Daoy (cell line): ENCODE measurements around the gene ARL16. TPM values are rescaled to one million over a fixed set of nuclear protein-coding genes. Genes with fewer than 3 reads are reported as not detected.
"Not testable (repeated sequence)": the region's sequence is repeated elsewhere in the genome, so short reads cannot be mapped to it uniquely, and the experiment has no call there.

Source experiments
- DNase-seq: peaks from one replicate; pipeline ENCODE4 v3.0.0-alpha.2; 2015; ENCODE audit warnings: low read depth
- total RNA-seq: library from RNA; depleted of rRNA; stranded (reverse); fragments of >200 nt; shearing (Covaris generic); gene quantifications from 2 replicates; pipeline ENCODE4 v1.2.3, GENCODE V29; 2014

ARL16 gene
- total RNA-seq, 1 experiment from 2014 or later: 66.3 TPM

DNA sequence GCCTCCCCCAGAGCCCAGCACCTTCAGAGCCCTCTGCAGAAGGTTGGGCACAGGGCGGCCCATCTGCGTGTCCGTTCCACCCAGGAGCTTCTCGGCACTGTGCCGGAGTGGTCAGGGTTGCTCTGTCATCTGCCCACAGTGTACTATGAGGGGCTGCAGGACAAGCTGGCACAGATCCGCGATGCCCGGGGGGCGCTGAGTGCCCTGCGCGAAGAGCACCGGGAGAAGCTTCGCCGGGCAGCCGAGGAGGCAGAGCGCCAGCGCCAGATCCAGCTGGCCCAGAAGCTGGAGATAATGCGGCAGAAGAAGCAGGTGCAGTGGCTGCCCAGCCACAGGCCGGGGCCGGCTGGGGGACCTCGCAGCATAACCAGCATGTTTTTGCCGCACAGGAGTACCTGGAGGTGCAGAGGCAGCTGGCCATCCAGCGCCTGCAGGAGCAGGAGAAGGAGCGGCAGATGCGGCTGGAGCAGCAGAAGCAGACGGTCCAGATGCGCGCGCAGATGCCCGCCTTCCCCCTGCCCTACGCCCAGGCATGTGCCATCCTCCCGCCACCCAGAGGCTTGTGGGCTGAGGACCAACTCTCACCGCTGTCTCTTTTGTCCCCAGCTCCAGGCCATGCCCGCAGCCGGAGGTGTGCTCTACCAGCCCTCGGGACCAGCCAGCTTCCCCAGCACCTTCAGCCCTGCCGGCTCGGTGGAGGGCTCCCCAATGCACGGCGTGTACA is 12.8 kb upstream of the ARL16 start:
- DNase-seq: no peak

- no peak for DNase-seq
Observed at GRCh38 chr17:81695801-81696200, 12.2 kb upstream of the ARL16 start.

DNA sequence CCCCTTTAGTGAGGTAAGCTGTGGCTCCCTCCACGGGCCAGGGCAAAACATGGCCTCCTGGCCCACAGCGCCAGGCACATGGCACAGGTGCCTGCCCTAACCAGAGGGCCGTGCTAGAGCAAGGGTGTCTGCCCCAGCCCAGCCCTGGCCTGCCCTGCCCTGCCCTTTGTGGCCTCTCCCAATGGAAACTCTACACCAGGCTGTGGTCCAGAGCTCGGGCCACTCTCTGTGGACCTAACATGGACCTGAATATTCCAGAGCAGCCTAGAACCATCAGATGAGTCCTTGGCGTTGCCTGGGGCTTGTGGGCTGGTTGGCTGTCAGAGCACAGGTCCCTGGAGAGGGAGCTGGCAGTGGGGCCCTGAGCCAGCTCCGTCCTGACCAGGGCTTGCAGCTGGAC is 11.6 kb upstream of the ARL16 start:
- DNase-seq: no peak

DNA sequence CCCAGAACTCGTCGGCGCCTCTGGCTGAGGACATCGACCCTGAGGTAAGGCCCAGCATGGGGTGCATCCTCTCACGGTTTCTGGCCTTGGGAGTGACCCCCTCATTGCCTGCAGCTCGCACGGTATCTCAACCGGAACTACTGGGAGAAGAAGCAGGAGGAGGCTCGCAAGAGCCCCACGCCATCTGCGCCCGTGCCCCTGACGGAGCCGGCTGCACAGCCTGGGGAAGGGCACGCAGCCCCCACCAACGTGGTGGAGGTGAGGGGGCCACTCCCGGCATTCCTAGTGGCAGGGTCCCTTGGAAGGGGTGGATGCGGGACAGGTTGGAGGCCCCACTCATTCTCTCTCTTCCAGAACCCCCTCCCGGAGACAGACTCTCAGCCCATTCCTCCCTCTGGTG is 11.2 kb upstream of the ARL16 start:
- no peak for DNase-seq

GRCh38 chr17:81693509-81694210 is 10.1 kb upstream of the ARL16 start:
- no peak for DNase-seq

GRCh38 chr17:81691608-81692007 is 8.0 kb upstream of the ARL16 start:
- no peak for DNase-seq

- DNase-seq: no peak
Observed at GRCh38 chr17:81691196-81691595, 7.6 kb upstream of the ARL16 start.

- no peak for DNase-seq
Observed at GRCh38 chr17:81690549-81690948, 7.0 kb upstream of the ARL16 start.

GRCh38 chr17:81690066-81690465 is 6.5 kb upstream of the ARL16 start:
- DNase-seq: no peak

GRCh38 chr17:81688616-81689015 is 5.0 kb upstream of the ARL16 start:
- no peak for DNase-seq

DNA sequence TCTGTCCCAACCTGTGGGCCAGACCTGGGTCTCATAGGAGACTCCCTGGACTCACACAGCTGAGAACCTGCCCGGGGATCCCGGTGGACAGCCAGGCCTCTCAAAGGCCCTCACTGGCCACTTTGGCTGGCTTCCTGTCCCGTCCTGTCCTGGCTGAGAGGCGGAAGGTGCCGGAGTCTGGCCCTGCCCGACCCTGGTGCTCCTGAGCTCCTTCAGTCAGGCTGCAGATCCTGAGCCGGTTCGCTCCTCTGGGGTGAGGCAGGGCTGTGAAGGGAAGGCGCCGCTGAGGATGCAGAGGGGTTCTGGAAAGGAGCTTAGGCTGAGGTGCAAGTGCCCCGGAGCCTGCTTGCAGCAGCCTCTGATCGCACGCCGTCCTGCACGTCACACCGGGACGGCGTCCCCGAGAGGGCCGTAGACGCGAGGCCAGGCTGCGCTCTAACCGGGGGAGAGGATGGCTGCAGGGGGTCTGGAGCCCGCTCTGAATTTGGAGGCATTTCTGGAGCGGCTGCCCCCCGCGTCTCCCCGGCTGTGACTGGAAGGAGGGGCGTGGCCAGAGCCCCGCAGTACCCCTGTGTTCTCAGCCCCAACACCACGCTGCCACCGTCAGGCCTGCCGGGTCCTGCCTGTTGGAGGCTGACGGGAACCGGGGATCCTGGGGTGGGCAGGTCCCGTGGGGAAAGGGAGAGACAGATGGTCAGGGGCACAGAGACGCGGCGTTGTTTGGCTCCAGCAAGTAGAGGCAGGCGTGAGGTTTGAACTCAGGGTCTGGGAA is 4.4 kb upstream of the ARL16 start:
- DNase-seq: no peak

- no peak for DNase-seq
Observed at GRCh38 chr17:81686614-81687013, 3.0 kb upstream of the ARL16 start.

GRCh38 chr17:81685108-81685507 is 1.5 kb upstream of the ARL16 start:
- DNase-seq: peak; percentile 83

DNA sequence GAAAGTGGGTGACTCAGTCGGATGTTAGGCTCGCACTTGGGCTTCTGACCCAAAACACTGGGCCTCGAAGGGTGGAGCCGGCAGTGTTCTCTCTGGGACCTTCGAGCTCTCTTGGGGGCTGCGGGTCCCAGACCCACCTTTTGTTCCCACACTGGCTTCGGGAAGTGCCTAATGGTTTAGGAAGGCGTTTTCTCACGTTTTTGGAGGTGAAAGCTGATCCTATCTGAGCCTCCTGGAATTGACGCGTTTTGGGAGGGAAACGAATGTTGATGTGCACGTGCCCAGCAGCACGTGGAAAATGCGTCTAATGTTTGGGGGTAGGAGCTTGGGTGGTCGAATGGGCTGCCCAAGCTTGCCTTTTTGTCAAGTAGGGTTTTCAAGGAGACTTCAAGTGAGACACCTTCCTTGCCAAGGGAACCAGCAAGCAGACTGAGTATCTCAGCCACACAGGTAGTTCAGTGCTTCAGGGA is 880 bp upstream of the ARL16 start:
- peak; percentile 91 for DNase-seq

DNA sequence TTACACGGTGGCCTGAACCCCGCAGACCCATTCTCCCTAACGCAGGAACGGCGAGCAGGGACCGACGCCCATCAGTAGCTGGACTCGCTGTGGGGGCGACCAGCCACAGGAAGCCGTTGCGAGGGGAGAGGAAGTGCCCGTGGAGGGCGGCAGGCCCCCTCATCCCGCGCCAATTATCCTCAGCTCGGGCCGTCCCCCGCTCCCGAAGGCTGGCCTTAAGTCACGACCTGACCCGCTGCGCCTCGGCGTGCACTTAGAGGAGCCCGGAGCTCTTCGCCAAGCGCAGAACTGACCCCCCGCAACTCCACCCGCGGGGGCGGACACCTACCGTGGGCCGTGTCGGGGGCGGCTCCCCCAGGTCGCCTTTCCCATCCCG is 401 bp downstream of the ARL16 start:
- peak; percentile 41 for DNase-seq

DNA sequence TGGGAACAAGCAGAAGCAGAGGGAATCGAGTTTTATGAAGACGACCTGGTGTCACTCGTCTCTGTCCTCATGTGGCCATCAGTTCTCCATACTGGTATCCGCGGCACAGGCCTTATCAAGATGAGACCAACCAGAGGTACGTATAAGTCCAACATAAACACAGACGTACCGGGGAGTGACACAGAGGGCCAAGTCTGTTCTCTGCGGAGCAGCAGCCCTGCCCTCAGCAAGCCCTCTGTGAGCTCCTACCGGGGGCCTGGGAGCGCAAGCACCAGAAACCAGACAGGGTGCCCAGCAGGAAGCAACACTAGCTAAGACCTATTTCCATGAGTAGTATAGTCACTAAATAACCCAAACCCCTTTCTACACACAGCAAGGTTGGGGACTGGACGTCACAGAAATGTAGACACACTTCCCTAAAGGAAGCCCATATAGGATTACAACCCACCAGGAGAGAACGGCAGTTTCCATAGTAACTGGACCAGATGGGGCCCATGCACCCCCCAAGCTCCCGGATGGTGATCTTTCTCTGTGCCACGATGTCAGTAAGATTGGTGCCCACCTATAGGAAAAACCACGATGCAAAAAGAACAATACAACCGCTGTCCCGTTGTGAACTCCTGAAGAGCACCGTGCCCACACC is 911 bp downstream of the ARL16 start:
- no peak for DNase-seq

- no peak for DNase-seq
Observed at GRCh38 chr17:81681672-81682071, 1.9 kb downstream of the ARL16 start.

GRCh38 chr17:81680150-81680549 is 3.4 kb downstream of the ARL16 start:
- DNase-seq: no peak

GRCh38 chr17:81676906-81677305 is 6.7 kb downstream of the ARL16 start:
- DNase-seq: no peak

- not testable (repeated sequence) for DNase-seq
Observed at GRCh38 chr17:81675515-81676221, 7.9 kb downstream of the ARL16 start.

GRCh38 chr17:81673561-81674258 is 9.9 kb downstream of the ARL16 start:
- DNase-seq: no peak
